HepG2 (cell line): ENCODE results near the gene TIMM13. TPM values are rescaled to one million over a fixed set of nuclear protein-coding genes. Genes with fewer than 3 reads are reported as not detected.
A peak's percentile ranks its signal among the peaks of the same experiment; 100 is the strongest.

Experiments used
- ARID3A ChIP-seq: IDR thresholded peaks from 2 replicates; pipeline ENCODE4 v1.6.1; 2012; ENCODE audit warnings: low read depth, low read length, improper control_type of control experiment
- ATRX ChIP-seq: sonication (generic); formaldehyde crosslinking; IDR thresholded peaks from 2 replicates; pipeline ENCODE4 v1.4.0; 2020; ENCODE audit warnings: missing genetic modification reagents, borderline replicate concordance
- FOSL1 ChIP-seq: sonication (generic); formaldehyde crosslinking; IDR thresholded peaks from 2 replicates; pipeline ENCODE4 v1.9.0; 2021; ENCODE audit warnings: missing genetic modification reagents, borderline replicate concordance
- GABPA ChIP-seq, 2 experiments: IDR thresholded peaks; 2 replicates each; pipeline ENCODE4 v1.6.1; 2011 to 2016; ENCODE audit warnings: low read depth in 2 of 2, low read length in 1 of 2, missing biosample characterization in 1 of 2, missing genetic modification characterization in 1 of 2
- GATAD2A ChIP-seq: IDR thresholded peaks from 2 replicates; pipeline ENCODE4 v1.6.1; 2016
- GLI4 ChIP-seq: sonication (generic); formaldehyde crosslinking; IDR thresholded peaks from 2 replicates; pipeline ENCODE4 v1.5.1; 2020; ENCODE audit warnings: missing genetic modification reagents, mild to moderate bottlenecking, moderate library complexity, borderline replicate concordance
- IRF2 ChIP-seq: IDR thresholded peaks from 2 replicates; pipeline ENCODE4 v1.6.1; 2018; ENCODE audit warnings: missing genetic modification reagents, missing compliant biosample characterization
- MNT ChIP-seq: fragments of 450-650 bp; IDR thresholded peaks from 2 replicates; pipeline ENCODE4 v1.6.1; 2016
- NR2F1 ChIP-seq, 2 experiments: fragments of 450-650 bp in 1 of 2; formaldehyde crosslinking in 1 of 2; IDR thresholded peaks; 2 replicates each; pipeline versions ENCODE4 v1.5.0 to v1.6.1; 2016 to 2020; ENCODE audit warnings: mild to moderate bottlenecking in 1 of 2, missing compliant biosample characterization in 1 of 2, missing genetic modification reagents in 1 of 2, moderate library complexity in 1 of 2
- POLR2G ChIP-seq: fragments of 200-400 bp; formaldehyde crosslinking; IDR thresholded peaks from 2 replicates; pipeline ENCODE4 v1.6.1; 2018; ENCODE audit warnings: mild to moderate bottlenecking, low read depth, low read length, moderate library complexity
- PTBP1 ChIP-seq: fragments of 200-400 bp; formaldehyde crosslinking; IDR thresholded peaks from 2 replicates; pipeline ENCODE4 v1.6.1; 2018; ENCODE audit warnings: low read length, low read depth; ENCODE audit not compliant: poor library complexity, severe bottlenecking
- RARA ChIP-seq: IDR thresholded peaks from 2 replicates; pipeline ENCODE4 v1.6.1; 2016; ENCODE audit warnings: missing genetic modification reagents, missing compliant biosample characterization
- RFX5 ChIP-seq: IDR thresholded peaks from 2 replicates; pipeline ENCODE4 v1.6.1; 2011; ENCODE audit warnings: low read depth, low read length, improper control_type of control experiment
- SIX4 ChIP-seq: sonication (generic); formaldehyde crosslinking; IDR thresholded peaks from 2 replicates; pipeline ENCODE4 v1.4.0; 2020; ENCODE audit warnings: missing genetic modification reagents
- SMAD9 ChIP-seq: sonication (generic); formaldehyde crosslinking; IDR thresholded peaks from 2 replicates; pipeline ENCODE4 v1.5.1; 2020; ENCODE audit warnings: mild to moderate bottlenecking, missing genetic modification reagents
- U2AF1 ChIP-seq: fragments of 200-400 bp; formaldehyde crosslinking; optimal IDR thresholded peaks from 2 replicates; pipeline ENCODE3; 2017; ENCODE audit warnings: mild to moderate bottlenecking, low read depth, low read length
- ZMYM2 ChIP-seq: sonication (generic); formaldehyde crosslinking; IDR thresholded peaks from 2 replicates; pipeline ENCODE4 v1.8.0; 2022; ENCODE audit warnings: mild to moderate bottlenecking, missing genetic modification reagents
- ZNF577 ChIP-seq: sonication (generic); formaldehyde crosslinking; IDR thresholded peaks from 2 replicates; pipeline ENCODE4 v1.4.0; 2020; ENCODE audit warnings: mild to moderate bottlenecking, low read depth, missing genetic modification reagents, borderline replicate concordance
- ZNF605 ChIP-seq: sonication (generic); formaldehyde crosslinking; IDR thresholded peaks from 2 replicates; pipeline ENCODE4 v1.8.0; 2022; ENCODE audit warnings: mild to moderate bottlenecking, missing genetic modification reagents
- ZSCAN25 ChIP-seq: sonication (generic); formaldehyde crosslinking; IDR thresholded peaks from 2 replicates; pipeline ENCODE4 v1.8.0; 2022; ENCODE audit warnings: mild to moderate bottlenecking, missing genetic modification reagents
- polyA plus RNA-seq, 8 experiments: library from polyadenylated mRNA; depleted of rRNA in 3 of 8; stranded (reverse) in 7 of 8; unstranded in 1 of 8; fragments of >200 nt; fragmentation: Illumina TruSeq in 4 of 8; extraction: Trizol in 4 of 8; gene quantifications; 2 replicates each; pipeline versions ENCODE4 v1.2.1 to v1.2.3, GENCODE V29; 2011 to 2016; ENCODE audit warnings: low read depth in 4 of 8, missing spikeins in 1 of 8, mixed read lengths in 1 of 8; ENCODE audit not compliant: insufficient read depth in 1 of 8
- total RNA-seq, 5 experiments: library from RNA; depleted of rRNA; stranded (reverse); fragments of >200 nt; fragmentation: Illumina TruSeq; extraction: Trizol; gene quantifications; 2 replicates each; pipeline ENCODE4 v1.2.3, GENCODE V29; 2016; ENCODE audit warnings: low read depth in 1 of 5
- TF ChIP-seq, protein P1 (sequence below): sonication (generic); formaldehyde crosslinking; IDR thresholded peaks from 2 replicates; pipeline ENCODE4 v1.8.1; 2023; ENCODE audit warnings: missing genetic modification reagents, inconsistent platforms, borderline replicate concordance
- TF ChIP-seq, protein P2 (sequence below): sonication (generic); formaldehyde crosslinking; IDR thresholded peaks from 2 replicates; pipeline ENCODE4 v1.4.0; 2020; ENCODE audit warnings: missing genetic modification reagents, mild to moderate bottlenecking, borderline replicate concordance

Gene TIMM13
- total and polyA plus RNA-seq, 2 of the 13 experiments (the other 11 are each of a cell fraction or from before 2014, with no cell fraction given): 48.4 to 108 TPM

DNA sequence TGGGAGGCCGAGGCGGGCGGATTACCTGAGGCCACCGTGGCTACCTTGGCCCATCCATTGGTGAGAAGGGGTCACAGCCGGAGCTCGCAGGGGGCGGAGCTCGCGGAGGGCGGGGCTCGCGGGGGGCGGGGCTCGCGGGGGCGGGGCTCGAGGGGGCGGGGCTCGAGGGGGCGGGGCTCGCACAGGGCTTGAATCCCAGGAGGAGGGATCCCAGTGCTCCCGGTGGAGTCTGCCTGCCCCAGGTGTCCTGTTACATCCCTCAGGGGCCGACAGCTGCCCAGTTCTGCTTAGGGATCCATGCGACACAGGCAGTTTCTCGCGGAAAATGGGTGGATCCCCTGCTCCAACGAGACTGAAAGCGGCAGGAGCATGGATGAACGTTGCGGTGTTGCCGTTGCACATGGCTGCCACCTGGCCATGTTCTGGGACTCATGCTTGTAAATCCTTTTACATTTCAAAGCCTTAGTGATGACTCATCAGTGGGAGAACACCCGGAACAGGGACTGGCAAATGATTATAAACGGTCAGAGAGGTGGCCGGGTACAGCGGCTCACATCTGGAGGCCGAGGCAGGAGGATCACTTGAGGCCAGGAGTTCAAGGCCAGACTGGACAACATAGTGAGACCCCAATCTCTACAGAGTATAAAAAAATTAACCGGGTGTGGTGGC lies 42.2 kb downstream of the TIMM13 start (continued):
- TF ChIP-seq ARID3A: no peak
- no peak for TF ChIP-seq U2AF1
- TF ChIP-seq, protein P1, sequence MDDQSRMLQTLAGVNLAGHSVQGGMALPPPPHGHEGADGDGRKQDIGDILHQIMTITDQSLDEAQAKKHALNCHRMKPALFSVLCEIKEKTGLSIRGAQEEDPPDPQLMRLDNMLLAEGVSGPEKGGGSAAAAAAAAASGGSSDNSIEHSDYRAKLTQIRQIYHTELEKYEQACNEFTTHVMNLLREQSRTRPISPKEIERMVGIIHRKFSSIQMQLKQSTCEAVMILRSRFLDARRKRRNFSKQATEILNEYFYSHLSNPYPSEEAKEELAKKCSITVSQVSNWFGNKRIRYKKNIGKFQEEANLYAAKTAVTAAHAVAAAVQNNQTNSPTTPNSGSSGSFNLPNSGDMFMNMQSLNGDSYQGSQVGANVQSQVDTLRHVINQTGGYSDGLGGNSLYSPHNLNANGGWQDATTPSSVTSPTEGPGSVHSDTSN (CRISPR knock-in tag): no peak
- peak; percentile 40; the same call in 1 of the 2 replicates for TF ChIP-seq IRF2
- peak; percentile 42; the same call in 1 of the 2 replicates for TF ChIP-seq ZSCAN25 (CRISPR knock-in tag)
- no peak for TF ChIP-seq PTBP1
- TF ChIP-seq NR2F1 (CRISPR knock-in tag; IDR thresholded peaks at IDR 0.05): peak; percentile 42 to 89; a peak in 2 of 4 replicates
- TF ChIP-seq ATRX (CRISPR knock-in tag): no peak
- TF ChIP-seq RARA (CRISPR knock-in tag): peak; percentile 55
- no peak for TF ChIP-seq SMAD9
- TF ChIP-seq GLI4 (CRISPR knock-in tag): no peak
- TF ChIP-seq MNT: peak; percentile 79
- TF ChIP-seq GATAD2A (CRISPR knock-in tag): peak; percentile 34
- TF ChIP-seq ZNF605 (CRISPR knock-in tag): no peak
- TF ChIP-seq SIX4 (CRISPR knock-in tag): peak; percentile 90
- TF ChIP-seq, protein P2, sequence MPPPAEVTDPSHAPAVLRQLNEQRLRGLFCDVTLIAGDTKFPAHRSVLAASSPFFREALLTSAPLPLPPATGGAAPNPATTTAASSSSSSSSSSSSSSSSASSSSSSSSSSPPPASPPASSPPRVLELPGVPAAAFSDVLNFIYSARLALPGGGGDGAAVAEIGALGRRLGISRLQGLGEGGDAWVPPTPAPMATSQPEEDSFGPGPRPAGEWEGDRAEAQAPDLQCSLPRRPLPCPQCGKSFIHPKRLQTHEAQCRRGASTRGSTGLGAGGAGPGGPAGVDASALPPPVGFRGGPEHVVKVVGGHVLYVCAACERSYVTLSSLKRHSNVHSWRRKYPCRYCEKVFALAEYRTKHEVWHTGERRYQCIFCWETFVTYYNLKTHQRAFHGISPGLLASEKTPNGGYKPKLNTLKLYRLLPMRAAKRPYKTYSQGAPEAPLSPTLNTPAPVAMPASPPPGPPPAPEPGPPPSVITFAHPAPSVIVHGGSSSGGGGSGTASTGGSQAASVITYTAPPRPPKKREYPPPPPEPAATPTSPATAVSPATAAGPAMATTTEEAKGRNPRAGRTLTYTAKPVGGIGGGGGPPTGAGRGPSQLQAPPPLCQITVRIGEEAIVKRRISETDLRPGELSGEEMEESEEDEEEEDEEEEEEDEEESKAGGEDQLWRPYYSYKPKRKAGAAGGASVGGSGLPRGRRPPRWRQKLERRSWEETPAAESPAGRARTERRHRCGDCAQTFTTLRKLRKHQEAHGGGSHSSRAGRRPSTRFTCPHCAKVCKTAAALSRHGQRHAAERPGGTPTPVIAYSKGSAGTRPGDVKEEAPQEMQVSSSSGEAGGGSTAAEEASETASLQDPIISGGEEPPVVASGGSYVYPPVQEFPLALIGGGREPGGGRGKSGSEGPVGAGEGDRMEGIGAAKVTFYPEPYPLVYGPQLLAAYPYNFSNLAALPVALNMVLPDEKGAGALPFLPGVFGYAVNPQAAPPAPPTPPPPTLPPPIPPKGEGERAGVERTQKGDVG (CRISPR knock-in tag): no peak
- no peak for TF ChIP-seq GABPA (IDR thresholded peaks at IDR 0.05; ENCODE audit: low read depth, low read length)
- TF ChIP-seq GABPA (CRISPR knock-in tag; IDR thresholded peaks at IDR 0.05; ENCODE audit: low read depth): no peak; the same call in 1 of the 2 replicates
- TF ChIP-seq FOSL1 (CRISPR knock-in tag): peak; percentile 68
- TF ChIP-seq RFX5: peak; percentile 90
- TF ChIP-seq ZMYM2 (CRISPR knock-in tag): peak; percentile 90
- TF ChIP-seq POLR2G: 0 out of 2 replicates have a peak, but pooled peaks have one; percentile 31
- no peak for TF ChIP-seq ZNF577 (CRISPR knock-in tag)
